ENCODE data around the gene FNDC11.
A peak's percentile ranks its signal among the peaks of the same experiment; 100 is the strongest.

GRCh38 chr20:63533871-63534393 is 20.0 kb upstream of the FNDC11 start:
- TF ChIP-seq, protein P1, sequence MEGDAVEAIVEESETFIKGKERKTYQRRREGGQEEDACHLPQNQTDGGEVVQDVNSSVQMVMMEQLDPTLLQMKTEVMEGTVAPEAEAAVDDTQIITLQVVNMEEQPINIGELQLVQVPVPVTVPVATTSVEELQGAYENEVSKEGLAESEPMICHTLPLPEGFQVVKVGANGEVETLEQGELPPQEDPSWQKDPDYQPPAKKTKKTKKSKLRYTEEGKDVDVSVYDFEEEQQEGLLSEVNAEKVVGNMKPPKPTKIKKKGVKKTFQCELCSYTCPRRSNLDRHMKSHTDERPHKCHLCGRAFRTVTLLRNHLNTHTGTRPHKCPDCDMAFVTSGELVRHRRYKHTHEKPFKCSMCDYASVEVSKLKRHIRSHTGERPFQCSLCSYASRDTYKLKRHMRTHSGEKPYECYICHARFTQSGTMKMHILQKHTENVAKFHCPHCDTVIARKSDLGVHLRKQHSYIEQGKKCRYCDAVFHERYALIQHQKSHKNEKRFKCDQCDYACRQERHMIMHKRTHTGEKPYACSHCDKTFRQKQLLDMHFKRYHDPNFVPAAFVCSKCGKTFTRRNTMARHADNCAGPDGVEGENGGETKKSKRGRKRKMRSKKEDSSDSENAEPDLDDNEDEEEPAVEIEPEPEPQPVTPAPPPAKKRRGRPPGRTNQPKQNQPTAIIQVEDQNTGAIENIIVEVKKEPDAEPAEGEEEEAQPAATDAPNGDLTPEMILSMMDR (IDR thresholded peaks at IDR 0.05 in 8 of 11, conservative IDR thresholded peaks at IDR 0.05 in 3 of 11): no peak
- TF ChIP-seq POLR2A (IDR thresholded peaks at IDR 0.05) (no peak), POLR2AphosphoS5 (IDR thresholded peaks at IDR 0.05) (peak in 1 of 3 donors; percentile 62)
